Ovary (tissue), 9 donors: ENCODE data around the gene NOM1. TPM values are rescaled to one million over a fixed set of nuclear protein-coding genes. Genes with fewer than 3 reads are reported as not detected.

Experiments used
- DNase-seq, 5 donors: peaks; one replicate each; pipeline ENCODE4 v3.0.0-alpha.2; 2019 to 2020
- H3K27ac ChIP-seq, 2 donors: fragments of 200-600 bp; one replicate each; pipeline versions ENCODE4 v1.5.1 to v1.8.0; 2019 to 2022
- H3K27me3 ChIP-seq: fragments of 200-600 bp; one replicate; pipeline ENCODE4 v1.8.0; 2022
- H3K36me3 ChIP-seq: fragments of 200-600 bp; sonication (generic); one replicate; pipeline ENCODE4 v1.5.1; 2019
- H3K4me1 ChIP-seq: one replicate; pipeline ENCODE4 v1.8.1; 2013; ENCODE audit warnings: mild to moderate bottlenecking, moderate library complexity; ENCODE audit not compliant: insufficient read depth
- H3K4me3 ChIP-seq: fragments of 200-600 bp; sonication (generic); one replicate; pipeline ENCODE4 v1.5.1; 2017
- H3K9me3 ChIP-seq, 2 donors: fragments of 200-600 bp in 1 of 2; sonication (generic) in 1 of 2; one replicate each; pipeline versions ENCODE4 v1.5.1 to v1.8.1; 2013 to 2019; ENCODE audit warnings: mild to moderate bottlenecking in 1 of 2, moderate library complexity in 1 of 2
- CTCF ChIP-seq, 3 donors: fragments of 450-650 bp in 2 of 3; fragments of 200-600 bp in 1 of 3; IDR thresholded peaks; one replicate each; pipeline versions ENCODE4 v1.5.1 to v1.8.0; 2016 to 2022; ENCODE audit warnings: antibody characterized with exemption in 3 of 3, mild to moderate bottlenecking in 1 of 3
- EP300 ChIP-seq: sonication (generic); formaldehyde crosslinking; IDR thresholded peaks from one replicate; pipeline ENCODE4 v1.6.1; 2017; ENCODE audit warnings: antibody characterized with exemption
- POLR2A ChIP-seq: fragments of 450-650 bp; IDR thresholded peaks from one replicate; pipeline ENCODE4 v1.6.1; 2017; ENCODE audit warnings: antibody characterized with exemption, mild to moderate bottlenecking, moderate library complexity
- WGBS, 3 donors: extraction: QIAGEN DNeasy Blood & Tissue Kit in 1 of 3; methylation state at CpG; one replicate each; pipeline versions ENCODE4 v1.1.5 to v1.1.7; 2013 to 2017; 5-methylcytosine and 5-hydroxymethylcytosine counted together
- intact Hi-C, 4 donors: fragments of 100-400 bp; cut with DNase I; formaldehyde crosslinking; loops; one replicate each; pipeline versions ENCODE4 v1.11.0 to v1.15.1; 2022 to 2023
- polyA plus RNA-seq, 2 donors: library from polyadenylated mRNA; stranded (reverse); fragments of 200-250 nt in 1 of 2; fragments of 350-450 nt in 1 of 2; fragmentation: Illumina TruSeq in 1 of 2; extraction: RNeasy Lipid Tissue Mini Kit (QIAGEN cat#74804) in 1 of 2; gene quantifications; one replicate each; pipeline ENCODE4 v1.2.3, GENCODE V29; 2013 to 2014
- total RNA-seq, 7 donors: library from RNA; depleted of rRNA in 2 of 7; stranded (reverse); fragments of >200 nt in 2 of 7; fragmentation: NEBNext Ultra II Directional in 3 of 7; extraction: Animal tissue kit (Norgen Biotek cat#: 25700) in 3 of 7; gene quantifications; one replicate each; pipeline versions ENCODE4 v1.1.0 to v1.2.4, GENCODE V29; 2016 to 2023
- donor health status: DM: no; HTN: no; CAD: no; lungs with moderate emphysema.
- donor health status: DM: no; HTN: no; CAD: no.
- donor health status: Bipolar disorder and iron deficiency.
- donor health status: DM: yes; HTN: yes; CAD: no.
- donor health status: DM: no; HTN: no; CAD: no.
- donor health status: DM: yes; HTN: yes; CAD: no.

Gene NOM1
- total and polyA plus RNA-seq, 9 donors, result 7.7 to 26.5 (median 13.8) TPM

GRCh38 chr7:157005456-157006204, 56.1 kb downstream of the NOM1 start:
- H3K4me3 ChIP-seq, result no peak overlapping the region

GRCh38 chr7:157006205-157006747, 56.8 kb downstream of the NOM1 start:
- peaks cover 5% of the 10 kb centered on the region for H3K27me3 ChIP-seq

More at GRCh38 chr7:157005456-157006204, 56.1 kb downstream of the NOM1 start:
- H3K36me3 ChIP-seq, result no peaks in the 10 kb centered on the region
- TF ChIP-seq POLR2A (no peak), EP300 (no peak), CTCF (IDR thresholded peaks at IDR 0.05) (no peak)
- H3K27me3 ChIP-seq, result peaks cover 5% of the 10 kb centered on the region
- no peak overlapping the region for H3K27ac ChIP-seq
- 1 to 3% (median 2%) methylated on average over 44 to 77 of the region's 77 CpGs for WGBS, 3 donors
- H3K9me3 ChIP-seq, result no peaks in the 10 kb centered on the region
- peaks cover 8% of the 10 kb centered on the region for H3K4me1 ChIP-seq
- intact Hi-C loops, result no loop called here
- DNase-seq, result no peak

GRCh38 chr7:157006829-157007469, 57.4 kb downstream of the NOM1 start:
- H3K4me3 ChIP-seq, result no peak overlapping the region
- 25 to 37% (median 32%) methylated on average over 7 of the region's 7 CpGs for WGBS, 3 donors
- no peak overlapping the region for H3K27ac ChIP-seq
- TF ChIP-seq EP300, result no peak
- no peak for TF ChIP-seq POLR2A
- no peak for TF ChIP-seq CTCF (IDR thresholded peaks at IDR 0.05)
- H3K4me1 ChIP-seq, result peaks cover 8% of the 10 kb centered on the region
- DNase-seq, result no peak
- peaks cover 5% of the 10 kb centered on the region for H3K27me3 ChIP-seq
- intact Hi-C loops, result no loop called here
- H3K36me3 ChIP-seq, result no peaks in the 10 kb centered on the region
- H3K9me3 ChIP-seq, result no peaks in the 10 kb centered on the region

More at GRCh38 chr7:157006205-157006747, 56.8 kb downstream of the NOM1 start:
- no peak for TF ChIP-seq CTCF (IDR thresholded peaks at IDR 0.05)
- TF ChIP-seq POLR2A, result no peak
- TF ChIP-seq EP300, result no peak
- H3K4me1 ChIP-seq, result peaks cover 8% of the 10 kb centered on the region
- 4 to 7% (median 6%) methylated on average over 30 to 39 of the region's 39 CpGs for WGBS, 3 donors
- no peak overlapping the region for H3K27ac ChIP-seq
- no peaks in the 10 kb centered on the region for H3K9me3 ChIP-seq
- DNase-seq, result no peak
- no peak overlapping the region for H3K4me3 ChIP-seq
- H3K36me3 ChIP-seq, result no peaks in the 10 kb centered on the region
- intact Hi-C loops, result no loop called here

- Histone ChIP-seq H3K4me1 (peaks cover 8% of the 10 kb centered on the region), H3K27me3 (peaks cover 5% of the 10 kb centered on the region)
- TF ChIP-seq EP300 (no peak), CTCF (IDR thresholded peaks at IDR 0.05) (no peak), POLR2A (no peak)
Measured at GRCh38 chr7:157007470-157008066, 58.1 kb downstream of the NOM1 start.

More at GRCh38 chr7:157007470-157008066, 58.1 kb downstream of the NOM1 start:
- DNase-seq, result no peak
- Histone ChIP-seq H3K27ac (no peak overlapping the region), H3K9me3 (no peaks in the 10 kb centered on the region), H3K4me3 (no peak overlapping the region), H3K36me3 (no peaks in the 10 kb centered on the region)
- 24 to 44% (median 40%) methylated on average over 18 of the region's 18 CpGs for WGBS, 3 donors
- intact Hi-C loops, result no loop called here
